GM12878 (cell line): ENCODE results near the gene SLC35F3. TPM values are rescaled to one million over a fixed set of nuclear protein-coding genes. Genes with fewer than 3 reads are reported as not detected.

Experiments used
- ATF2 ChIP-seq: IDR thresholded peaks from 2 replicates; pipeline ENCODE4 v1.6.1; 2012; ENCODE audit warnings: low read length, inconsistent platforms
- BACH1 ChIP-seq: fragments of 450-650 bp; IDR thresholded peaks from 2 replicates; pipeline ENCODE4 v1.6.1; 2017; ENCODE audit warnings: mild to moderate bottlenecking, borderline replicate concordance
- BCLAF1 ChIP-seq: fragments of 450-650 bp; IDR thresholded peaks from 2 replicates; pipeline ENCODE4 v1.6.1; 2017; ENCODE audit warnings: antibody characterized with exemption, mild to moderate bottlenecking, moderate library complexity
- BMI1 ChIP-seq: fragments of 450-650 bp; IDR thresholded peaks from 2 replicates; pipeline ENCODE4 v1.6.1; 2016; ENCODE audit warnings: mild to moderate bottlenecking, moderate library complexity, borderline replicate concordance
- CEBPB ChIP-seq, 2 experiments: fragments of 150-350 bp in 1 of 2; IDR thresholded peaks; 2 replicates each; pipeline ENCODE4 v1.6.1; 2012 to 2014; ENCODE audit warnings: low read depth in 2 of 2, low read length in 2 of 2, borderline replicate concordance in 1 of 2, inconsistent platforms in 1 of 2
- LARP7 ChIP-seq: fragments of 450-650 bp; IDR thresholded peaks from 2 replicates; pipeline ENCODE4 v1.6.1; 2017; ENCODE audit warnings: mild to moderate bottlenecking
- NFIC ChIP-seq: IDR thresholded peaks from 2 replicates; pipeline ENCODE4 v1.6.1; 2012; ENCODE audit warnings: low read depth, mild to moderate bottlenecking, inconsistent platforms, low read length, moderate library complexity
- SIN3A ChIP-seq: IDR thresholded peaks from 2 replicates; pipeline ENCODE4 v1.6.1; 2012; ENCODE audit warnings: low read depth, low read length, improper control_type of control experiment
- SIX5 ChIP-seq: IDR thresholded peaks from 2 replicates; pipeline ENCODE4 v1.6.1; 2011; ENCODE audit warnings: mild to moderate bottlenecking, low read depth, low read length, moderate library complexity; ENCODE audit not compliant: severe bottlenecking
- ZBTB4 ChIP-seq: fragments of 450-650 bp; formaldehyde crosslinking; IDR thresholded peaks from 2 replicates; pipeline ENCODE4 v1.4.0; 2022; ENCODE audit warnings: mild to moderate bottlenecking, moderate library complexity
- ZNF274 ChIP-seq: IDR thresholded peaks from one replicate; pipeline ENCODE4 v1.8.0; 2011; ENCODE audit not compliant: insufficient read length, insufficient read depth
- ZNF592 ChIP-seq: fragments of 450-650 bp; IDR thresholded peaks from 2 replicates; pipeline ENCODE4 v1.6.1; 2017; ENCODE audit warnings: mild to moderate bottlenecking, moderate library complexity
- polyA plus RNA-seq, 11 experiments: library from polyadenylated mRNA; depleted of rRNA in 4 of 11; unstranded in 6 of 11; stranded (reverse) in 5 of 11; fragments of >200 nt; fragmentation: Nextera tagmentation in 4 of 11; fragmentation: Illumina TruSeq in 1 of 11; extraction: Ambion mirVana in 4 of 11; extraction: Trizol in 1 of 11; gene quantifications; 1 replicate in 1 of 11; 2 replicates in 10 of 11; pipeline versions ENCODE4 v1.2.1 to v1.2.3, GENCODE V29; 2011 to 2016; ENCODE audit warnings: inconsistent platforms in 2 of 11, missing spikeins in 2 of 11, low read depth in 1 of 11
- total RNA-seq, 4 experiments: library from RNA; depleted of rRNA in 3 of 4; stranded (reverse); fragments of >200 nt in 3 of 4; fragmentation: Illumina TruSeq in 1 of 4; extraction: Trizol in 1 of 4; gene quantifications; 2 replicates each; pipeline versions ENCODE4 v1.2.1 to v1.2.3, GENCODE V29; 2013 to 2021

SLC35F3 gene
- total and polyA plus RNA-seq, 10 of the 15 experiments (the other 5 are each of a cell fraction or from before 2014, with no cell fraction given) = 1.0 to 8.6 (median 5.7) TPM

GRCh38 chr1:234321231-234321630, 416.8 kb downstream of the SLC35F3 start (continued):
- TF ChIP-seq BCLAF1 = no peak
- no peak for TF ChIP-seq LARP7
- TF ChIP-seq ZBTB4 (CRISPR knock-in tag) = no peak
- no peak for TF ChIP-seq SIN3A
- no peak for TF ChIP-seq ZNF592
- TF ChIP-seq BACH1 = no peak
- TF ChIP-seq ATF2 = no peak
- TF ChIP-seq CEBPB (IDR thresholded peaks at IDR 0.05; ENCODE audit: borderline replicate concordance in 1 of 2, low read depth in 2 of 2, low read length in 2 of 2) = no peak
- TF ChIP-seq ZNF274 = no peak
- no peak for TF ChIP-seq SIX5
- no peak for TF ChIP-seq BMI1
- no peak for TF ChIP-seq NFIC
- TF ChIP-seq, all 136 proteins: peak for 0
